ENCODE data around the gene LRRC59. TPM values are rescaled to one million over a fixed set of nuclear protein-coding genes. Genes with fewer than 3 reads are reported as not detected.

The LRRC59 gene
- total and polyA plus RNA-seq, 2 of the 13 experiments (the other 11 are each of a cell fraction or from before 2014, with no cell fraction given), result 87.3 to 222 TPM

DNA sequence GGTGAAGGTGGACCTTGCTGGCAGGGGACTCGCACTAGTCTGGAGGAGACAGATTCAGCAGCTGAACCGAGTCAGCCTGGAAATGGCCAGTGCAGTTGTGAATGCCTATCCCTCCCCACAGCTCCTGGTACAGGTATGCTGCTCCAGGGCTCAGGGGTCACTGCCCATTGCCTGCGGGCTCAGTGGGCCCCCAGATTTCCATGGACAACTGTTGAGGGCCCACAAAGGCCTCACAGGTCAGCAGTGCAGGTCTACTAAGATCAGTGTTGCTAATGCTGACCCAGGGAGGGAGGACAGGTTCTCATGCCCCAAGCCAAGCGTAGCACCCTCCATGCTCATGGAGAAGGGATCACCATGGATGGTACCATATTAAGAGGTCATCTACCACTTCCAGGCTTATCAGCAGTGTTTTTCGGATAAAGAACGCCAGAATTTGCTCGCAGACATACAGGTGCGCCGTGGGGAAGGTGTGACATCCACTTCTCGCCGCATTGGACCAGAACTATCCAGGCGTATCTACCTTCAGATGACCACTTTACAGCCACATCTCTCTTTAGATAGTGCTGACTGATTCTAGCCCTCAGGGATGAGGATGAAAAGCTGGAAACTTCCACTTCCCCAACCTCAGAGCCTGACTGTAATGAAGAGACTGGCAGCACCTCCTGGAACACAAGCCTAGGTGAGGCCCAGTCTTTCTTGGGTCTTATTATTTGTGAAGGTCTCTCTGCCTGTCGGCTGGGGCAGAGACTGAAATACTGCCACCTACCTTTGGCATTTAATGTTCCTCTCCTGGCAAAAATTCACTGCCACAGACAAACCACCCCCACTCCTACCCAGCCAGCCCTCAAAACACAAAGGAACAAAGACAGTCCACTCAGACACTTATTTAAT is 16.7 kb downstream of the LRRC59 start:
- 98% methylated on average over 11 of the region's 13 CpGs for WGBS (ENCODE audit: low lambda C conversion rate)
- no peak for DNase-seq (ENCODE audit: low spot score)
- Histone ChIP-seq H4K20me1 (ENCODE audit: insufficient read depth, low read length) (0 out of 2 replicates have a peak, but pooled peaks cover 3% of the 10 kb centered on the region), H3K9me3 (ENCODE audit: low read length) (no peaks in the 10 kb centered on the region), H3K4me3 (replicated peaks in 1 of 3; ENCODE audit: insufficient read depth in 1 of 3, low read depth in 2 of 3, low read length in 3 of 3) (no peak overlapping the region), H3K9ac (ENCODE audit: insufficient read depth, low read depth, low read length) (no peak overlapping the region), H3K27me3 (ENCODE audit: control insufficient read depth in 1 of 2, insufficient read depth in 2 of 2, low read length in 2 of 2) (no peaks in the 10 kb centered on the region), H3K79me2 (ENCODE audit: insufficient read depth, low read length) (no peaks in the 10 kb centered on the region), H3K4me2 (ENCODE audit: low read depth, low read length) (no peak overlapping the region), H2AFZ (ENCODE audit: low read length) (no peak overlapping the region), H3K27ac (ENCODE audit: extremely low read length, insufficient read depth, low read length) (no peak overlapping the region), H3K4me1 (ENCODE audit: insufficient read depth, low read length) (no peaks in the 10 kb centered on the region), H3K36me3 (replicated peaks in 1 of 2; ENCODE audit: control insufficient read depth in 1 of 2, insufficient read depth in 2 of 2, low read length in 2 of 2) (peaks cover 40 to 72% of the 10 kb centered on the region in 2 experiments)
- ATAC-seq, result peak; percentile 18
- no TSS peak for BruUV-seq (replicated peaks)
- ChIA-PET CTCF (ENCODE audit: low intra/inter-chr PET ratio, low total read pairs) (no interaction called here), POLR2A (interaction anchor here (0.7 to 2.5 kb wide), 7 partner anchors 9 to 17 kb away, joined by 3 to 14 read pairs (median 4); partner anchors contain the start of gene LRRC59)
- intact Hi-C loops (cut with micrococcal nuclease; ENCODE audit: unreplicated experiment), result no loop called here
- in situ Hi-C loops (cut with HindIII; ENCODE audit: extremely low pct_ligation_motif_present, low pct_unique_long_range_greater_than_20kb), result no loop called here
- peak; percentile 59 for FAIRE-seq
- TF ChIP-seq RFX3 (CRISPR knock-in tag; IDR thresholded peaks at IDR 0.05), result no peak
- TF ChIP-seq THAP11 (CRISPR knock-in tag; IDR thresholded peaks at IDR 0.05), result no peak
- TF ChIP-seq, protein P1, sequence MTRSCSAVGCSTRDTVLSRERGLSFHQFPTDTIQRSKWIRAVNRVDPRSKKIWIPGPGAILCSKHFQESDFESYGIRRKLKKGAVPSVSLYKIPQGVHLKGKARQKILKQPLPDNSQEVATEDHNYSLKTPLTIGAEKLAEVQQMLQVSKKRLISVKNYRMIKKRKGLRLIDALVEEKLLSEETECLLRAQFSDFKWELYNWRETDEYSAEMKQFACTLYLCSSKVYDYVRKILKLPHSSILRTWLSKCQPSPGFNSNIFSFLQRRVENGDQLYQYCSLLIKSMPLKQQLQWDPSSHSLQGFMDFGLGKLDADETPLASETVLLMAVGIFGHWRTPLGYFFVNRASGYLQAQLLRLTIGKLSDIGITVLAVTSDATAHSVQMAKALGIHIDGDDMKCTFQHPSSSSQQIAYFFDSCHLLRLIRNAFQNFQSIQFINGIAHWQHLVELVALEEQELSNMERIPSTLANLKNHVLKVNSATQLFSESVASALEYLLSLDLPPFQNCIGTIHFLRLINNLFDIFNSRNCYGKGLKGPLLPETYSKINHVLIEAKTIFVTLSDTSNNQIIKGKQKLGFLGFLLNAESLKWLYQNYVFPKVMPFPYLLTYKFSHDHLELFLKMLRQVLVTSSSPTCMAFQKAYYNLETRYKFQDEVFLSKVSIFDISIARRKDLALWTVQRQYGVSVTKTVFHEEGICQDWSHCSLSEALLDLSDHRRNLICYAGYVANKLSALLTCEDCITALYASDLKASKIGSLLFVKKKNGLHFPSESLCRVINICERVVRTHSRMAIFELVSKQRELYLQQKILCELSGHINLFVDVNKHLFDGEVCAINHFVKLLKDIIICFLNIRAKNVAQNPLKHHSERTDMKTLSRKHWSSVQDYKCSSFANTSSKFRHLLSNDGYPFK (CRISPR knock-in tag; IDR thresholded peaks at IDR 0.05; ENCODE audit: borderline replicate concordance), result no peak; the same call in 1 of the 2 replicates
- no peak for TF ChIP-seq ZNF354B (CRISPR knock-in tag; IDR thresholded peaks at IDR 0.05)
- TF ChIP-seq ZNF891 (CRISPR knock-in tag; IDR thresholded peaks at IDR 0.05), result no peak
- no peak for TF ChIP-seq ZNF776 (CRISPR knock-in tag; IDR thresholded peaks at IDR 0.05)
- TF ChIP-seq ZNF614 (CRISPR knock-in tag; IDR thresholded peaks at IDR 0.05; ENCODE audit: borderline replicate concordance), result no peak
- TF ChIP-seq, protein P2, sequence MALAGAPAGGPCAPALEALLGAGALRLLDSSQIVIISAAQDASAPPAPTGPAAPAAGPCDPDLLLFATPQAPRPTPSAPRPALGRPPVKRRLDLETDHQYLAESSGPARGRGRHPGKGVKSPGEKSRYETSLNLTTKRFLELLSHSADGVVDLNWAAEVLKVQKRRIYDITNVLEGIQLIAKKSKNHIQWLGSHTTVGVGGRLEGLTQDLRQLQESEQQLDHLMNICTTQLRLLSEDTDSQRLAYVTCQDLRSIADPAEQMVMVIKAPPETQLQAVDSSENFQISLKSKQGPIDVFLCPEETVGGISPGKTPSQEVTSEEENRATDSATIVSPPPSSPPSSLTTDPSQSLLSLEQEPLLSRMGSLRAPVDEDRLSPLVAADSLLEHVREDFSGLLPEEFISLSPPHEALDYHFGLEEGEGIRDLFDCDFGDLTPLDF (CRISPR knock-in tag; IDR thresholded peaks at IDR 0.05), result no peak
- TF ChIP-seq, protein P3, sequence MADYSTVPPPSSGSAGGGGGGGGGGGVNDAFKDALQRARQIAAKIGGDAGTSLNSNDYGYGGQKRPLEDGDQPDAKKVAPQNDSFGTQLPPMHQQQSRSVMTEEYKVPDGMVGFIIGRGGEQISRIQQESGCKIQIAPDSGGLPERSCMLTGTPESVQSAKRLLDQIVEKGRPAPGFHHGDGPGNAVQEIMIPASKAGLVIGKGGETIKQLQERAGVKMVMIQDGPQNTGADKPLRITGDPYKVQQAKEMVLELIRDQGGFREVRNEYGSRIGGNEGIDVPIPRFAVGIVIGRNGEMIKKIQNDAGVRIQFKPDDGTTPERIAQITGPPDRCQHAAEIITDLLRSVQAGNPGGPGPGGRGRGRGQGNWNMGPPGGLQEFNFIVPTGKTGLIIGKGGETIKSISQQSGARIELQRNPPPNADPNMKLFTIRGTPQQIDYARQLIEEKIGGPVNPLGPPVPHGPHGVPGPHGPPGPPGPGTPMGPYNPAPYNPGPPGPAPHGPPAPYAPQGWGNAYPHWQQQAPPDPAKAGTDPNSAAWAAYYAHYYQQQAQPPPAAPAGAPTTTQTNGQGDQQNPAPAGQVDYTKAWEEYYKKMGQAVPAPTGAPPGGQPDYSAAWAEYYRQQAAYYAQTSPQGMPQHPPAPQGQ (CRISPR knock-in tag; IDR thresholded peaks at IDR 0.05; ENCODE audit: borderline replicate concordance), result no peak
- no peak for TF ChIP-seq JARID2 (CRISPR knock-in tag; IDR thresholded peaks at IDR 0.05; ENCODE audit: insufficient replicate concordance)
- TF ChIP-seq, protein P4, sequence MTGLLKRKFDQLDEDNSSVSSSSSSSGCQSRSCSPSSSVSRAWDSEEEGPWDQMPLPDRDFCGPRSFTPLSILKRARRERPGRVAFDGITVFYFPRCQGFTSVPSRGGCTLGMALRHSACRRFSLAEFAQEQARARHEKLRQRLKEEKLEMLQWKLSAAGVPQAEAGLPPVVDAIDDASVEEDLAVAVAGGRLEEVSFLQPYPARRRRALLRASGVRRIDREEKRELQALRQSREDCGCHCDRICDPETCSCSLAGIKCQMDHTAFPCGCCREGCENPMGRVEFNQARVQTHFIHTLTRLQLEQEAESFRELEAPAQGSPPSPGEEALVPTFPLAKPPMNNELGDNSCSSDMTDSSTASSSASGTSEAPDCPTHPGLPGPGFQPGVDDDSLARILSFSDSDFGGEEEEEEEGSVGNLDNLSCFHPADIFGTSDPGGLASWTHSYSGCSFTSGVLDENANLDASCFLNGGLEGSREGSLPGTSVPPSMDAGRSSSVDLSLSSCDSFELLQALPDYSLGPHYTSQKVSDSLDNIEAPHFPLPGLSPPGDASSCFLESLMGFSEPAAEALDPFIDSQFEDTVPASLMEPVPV (CRISPR knock-in tag; IDR thresholded peaks at IDR 0.05), result no peak
- TF ChIP-seq, protein P5, sequence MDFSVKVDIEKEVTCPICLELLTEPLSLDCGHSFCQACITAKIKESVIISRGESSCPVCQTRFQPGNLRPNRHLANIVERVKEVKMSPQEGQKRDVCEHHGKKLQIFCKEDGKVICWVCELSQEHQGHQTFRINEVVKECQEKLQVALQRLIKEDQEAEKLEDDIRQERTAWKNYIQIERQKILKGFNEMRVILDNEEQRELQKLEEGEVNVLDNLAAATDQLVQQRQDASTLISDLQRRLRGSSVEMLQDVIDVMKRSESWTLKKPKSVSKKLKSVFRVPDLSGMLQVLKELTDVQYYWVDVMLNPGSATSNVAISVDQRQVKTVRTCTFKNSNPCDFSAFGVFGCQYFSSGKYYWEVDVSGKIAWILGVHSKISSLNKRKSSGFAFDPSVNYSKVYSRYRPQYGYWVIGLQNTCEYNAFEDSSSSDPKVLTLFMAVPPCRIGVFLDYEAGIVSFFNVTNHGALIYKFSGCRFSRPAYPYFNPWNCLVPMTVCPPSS (IDR thresholded peaks at IDR 0.05), result no peak
- TF ChIP-seq SATB2 (CRISPR knock-in tag; IDR thresholded peaks at IDR 0.05), result no peak
- TF ChIP-seq ZC3H4 (CRISPR knock-in tag; IDR thresholded peaks at IDR 0.05; ENCODE audit: borderline replicate concordance), result 0 out of 2 replicates have a peak, but pooled peaks have one; percentile 48

Measured in HepG2 (cell line).